DMS53 treated with DMSO at 0.1 percent for 48 hours (cell line): ENCODE data around the gene SLIT3.
"Not testable (repeated sequence)": the region's sequence is repeated elsewhere in the genome, so short reads cannot be mapped to it uniquely, and the experiment has no call there.

Experiments
- DNase-seq: peaks from one replicate; lab custom pipeline; 2025; ENCODE audit not compliant: unreplicated experiment; lab: John Stamatoyannopoulos, UW

The SLIT3 gene

GRCh38 chr5:169151051-169151805 is 149.7 kb downstream of the SLIT3 start:
- DNase-seq: no peak

- DNase-seq: no peak
Measured at GRCh38 chr5:169150108-169150507, 150.8 kb downstream of the SLIT3 start.

- no peak for DNase-seq
Measured at GRCh38 chr5:169149317-169149716, 151.6 kb downstream of the SLIT3 start.

GRCh38 chr5:169148138-169148740 is 152.7 kb downstream of the SLIT3 start:
- no peak for DNase-seq

GRCh38 chr5:169147534-169147933 is 153.4 kb downstream of the SLIT3 start:
- no peak for DNase-seq

- DNase-seq: no peak
Measured at GRCh38 chr5:169146158-169146557, 154.8 kb downstream of the SLIT3 start.

GRCh38 chr5:169142264-169142970 is 158.5 kb downstream of the SLIT3 start:
- DNase-seq: no peak

- not testable (repeated sequence) for DNase-seq
Measured at GRCh38 chr5:169140215-169140614, 160.7 kb downstream of the SLIT3 start.

GRCh38 chr5:169139480-169140050 is 161.4 kb downstream of the SLIT3 start:
- no peak for DNase-seq

- no peak for DNase-seq
Measured at GRCh38 chr5:169133531-169133930, 167.4 kb downstream of the SLIT3 start.

- no peak for DNase-seq
Measured at GRCh38 chr5:169132302-169132660, 168.7 kb downstream of the SLIT3 start.

- no peak for DNase-seq
Measured at GRCh38 chr5:169131616-169132301, 169.2 kb downstream of the SLIT3 start.

GRCh38 chr5:169128679-169129078 is 172.3 kb downstream of the SLIT3 start:
- no peak for DNase-seq

- no peak for DNase-seq
Measured at GRCh38 chr5:169127431-169127830, 173.5 kb downstream of the SLIT3 start.

- DNase-seq: no peak
Measured at GRCh38 chr5:169126481-169127021, 174.4 kb downstream of the SLIT3 start.

- no peak for DNase-seq
Measured at GRCh38 chr5:169125571-169125970, 175.4 kb downstream of the SLIT3 start.

- no peak for DNase-seq
Measured at GRCh38 chr5:169122951-169123350, 178.0 kb downstream of the SLIT3 start.

GRCh38 chr5:169121630-169122420 is 179.1 kb downstream of the SLIT3 start:
- no peak for DNase-seq

- DNase-seq: no peak
Measured at GRCh38 chr5:169119288-169120048, 181.5 kb downstream of the SLIT3 start.
